Left cardiac atrium (tissue), 4 donors: ENCODE data around the gene RNF144A. TPM values are rescaled to one million over a fixed set of nuclear protein-coding genes. Genes with fewer than 3 reads are reported as not detected.

Source experiments
- ATAC-seq, 2 donors: fragments of 200-7000 bp; cut with Tn5 transposase; one replicate each; pipeline ENCODE4 v1.9.1; 2020; ENCODE audit warnings: mild to moderate bottlenecking in 2 of 2, moderate library complexity in 2 of 2
- DNase-seq: peaks from one replicate; pipeline ENCODE4 v3.0.0-alpha.2; 2020
- intact Hi-C, 2 donors: fragments of 100-400 bp; cut with DNase I; formaldehyde crosslinking; loops; one replicate each; pipeline versions ENCODE4 v1.14.1 to v1.15.1; 2022 to 2023
- total RNA-seq, 2 donors: library from RNA; stranded (reverse); fragmentation: NEBNext Ultra II Directional; extraction: Animal tissue kit (Norgen Biotek cat#: 25700); gene quantifications; one replicate each; pipeline ENCODE4 v1.2.1, GENCODE V29; 2021
- donor health status: DM: no; HTN: yes; CAD: no.
- donor health status: DM: no; HTN: yes; CAD: no; lungs with severe emphysema.
- donor health status: DM: yes; HTN: yes; CAD: no.
- donor health status: Dilated cardiomyopathy.

The RNF144A gene
- total RNA-seq, 2 donors from 2014 or later: 4.4 to 10.4 TPM

DNA sequence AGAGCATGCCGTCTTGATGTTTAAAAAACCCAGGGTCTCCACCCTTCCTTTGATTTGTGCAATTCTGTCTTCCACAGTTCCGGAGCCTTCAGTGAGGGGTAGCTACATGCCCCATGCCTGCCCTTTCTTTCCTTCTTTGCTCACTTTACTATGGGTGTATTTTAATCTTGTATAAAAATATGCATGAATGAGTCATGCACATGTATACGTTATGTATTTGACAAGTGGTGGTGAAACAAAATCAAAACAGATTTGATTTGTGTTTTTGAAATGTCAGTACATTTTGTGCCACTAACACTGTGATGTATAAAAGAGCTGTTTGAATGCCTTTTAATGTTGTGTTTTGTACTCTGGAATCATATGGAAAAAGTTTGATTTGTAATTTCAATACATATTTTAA lies 126.5 kb downstream of the RNF144A start:
- ATAC-seq: no peak
- intact Hi-C loops: loop anchor here (2.0 to 5.0 kb wide), 2 partner anchors 146 to 147 kb away; no protein-coding TSS in a partner anchor
- DNase-seq: no peak

DNA sequence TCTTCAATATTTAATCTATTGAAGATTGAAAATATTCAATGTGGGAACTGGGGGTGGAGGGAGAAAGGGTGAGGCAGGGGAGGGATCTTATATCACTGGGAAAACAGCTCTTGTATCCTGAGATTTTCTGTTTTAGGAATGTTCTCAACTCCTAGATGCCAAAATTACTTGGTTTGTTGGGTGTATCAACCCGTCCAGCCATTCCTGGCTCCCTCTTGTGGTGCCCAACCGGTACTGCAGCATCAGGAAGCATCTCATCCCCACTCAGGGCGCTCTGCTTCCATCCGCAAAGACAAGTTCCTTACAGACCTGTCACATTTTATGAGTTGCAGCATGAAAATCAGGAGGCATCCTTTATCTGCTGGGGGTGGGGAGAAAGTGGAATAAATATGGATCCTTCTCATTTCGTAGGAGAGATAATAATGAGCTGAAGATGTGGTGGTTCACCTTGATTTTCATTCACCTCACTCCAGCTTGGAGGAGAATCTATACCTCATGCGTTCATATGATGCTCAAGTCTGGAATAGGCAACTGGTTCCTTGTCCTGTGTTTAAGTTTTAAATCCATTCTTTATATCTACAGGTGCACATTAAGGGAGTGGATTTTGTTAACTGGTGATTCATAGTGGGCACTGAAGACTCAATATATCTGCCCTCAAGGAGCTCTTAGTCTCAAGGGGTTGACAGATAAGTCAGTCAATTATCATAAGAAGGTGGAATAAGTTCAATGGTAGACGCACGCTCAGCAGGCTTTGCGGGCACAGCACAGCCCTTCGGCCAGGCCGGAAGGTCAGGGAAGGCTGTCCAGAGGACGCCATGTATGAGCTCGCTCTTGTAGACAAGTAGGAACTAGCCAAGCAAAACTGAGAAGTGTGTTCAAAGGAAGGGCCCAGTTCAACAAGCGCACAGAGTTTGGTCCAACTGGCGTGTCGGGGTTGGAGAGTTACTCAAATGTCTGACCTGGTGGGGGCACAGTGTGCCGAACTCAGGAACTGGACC lies 127.3 kb downstream of the RNF144A start:
- ATAC-seq (peak; percentile 82 to 83), DNase-seq (peak; percentile 75)
- intact Hi-C loops: loop anchor here (2.0 to 5.0 kb wide), 2 partner anchors 147 to 148 kb away; no protein-coding TSS in a partner anchor

DNA sequence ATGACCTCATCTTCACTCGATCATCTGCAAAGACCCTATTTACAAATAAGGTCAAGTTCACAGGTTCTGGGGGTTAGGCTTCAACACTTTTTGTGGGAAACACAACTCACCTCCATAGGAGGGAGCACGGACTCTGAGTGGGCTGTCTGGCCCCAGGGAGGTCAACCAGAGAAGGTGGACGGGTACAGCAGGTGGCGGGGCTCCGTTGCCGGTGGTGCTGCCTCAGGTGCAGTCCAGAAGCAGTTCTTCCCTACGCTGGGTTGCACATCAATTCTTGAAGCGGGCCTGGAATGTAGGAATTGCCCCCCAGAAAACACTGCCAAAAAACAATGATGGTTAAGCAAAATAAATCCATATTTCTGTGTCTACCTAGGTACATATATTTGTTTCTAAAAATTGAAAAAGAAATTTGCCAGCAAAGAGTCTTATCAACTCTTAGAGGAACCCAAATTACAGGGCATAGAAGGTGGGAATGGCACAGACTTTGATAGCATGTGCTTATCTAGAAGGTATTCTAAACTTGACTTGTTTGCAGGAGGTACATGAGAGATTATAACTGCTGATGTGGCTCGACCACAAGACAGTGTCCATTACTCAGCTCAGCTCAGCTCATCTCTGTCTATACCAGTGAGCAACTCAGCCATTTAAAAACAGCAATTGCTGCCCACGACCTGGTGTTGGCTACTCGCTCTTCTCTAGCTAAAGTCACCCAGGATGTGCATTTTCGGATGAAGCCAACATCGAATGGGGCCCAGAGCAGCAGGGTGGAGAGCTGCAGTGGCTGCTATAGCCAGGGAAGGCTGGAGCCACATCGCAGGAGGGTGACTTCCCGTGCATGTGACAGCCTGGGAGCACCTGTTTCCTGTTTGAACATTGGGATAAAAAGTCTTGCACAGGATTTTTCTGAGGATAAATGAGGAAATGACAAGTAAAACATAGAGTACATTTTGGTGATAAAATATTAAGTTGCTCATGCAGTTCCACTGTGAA lies 128.7 kb downstream of the RNF144A start:
- DNase-seq (no peak), ATAC-seq (no peak)
- intact Hi-C loops: loop anchor here in 1 of 2 donors (2.0 kb wide), 1 partner anchor 149 kb away; no protein-coding TSS in a partner anchor

DNA sequence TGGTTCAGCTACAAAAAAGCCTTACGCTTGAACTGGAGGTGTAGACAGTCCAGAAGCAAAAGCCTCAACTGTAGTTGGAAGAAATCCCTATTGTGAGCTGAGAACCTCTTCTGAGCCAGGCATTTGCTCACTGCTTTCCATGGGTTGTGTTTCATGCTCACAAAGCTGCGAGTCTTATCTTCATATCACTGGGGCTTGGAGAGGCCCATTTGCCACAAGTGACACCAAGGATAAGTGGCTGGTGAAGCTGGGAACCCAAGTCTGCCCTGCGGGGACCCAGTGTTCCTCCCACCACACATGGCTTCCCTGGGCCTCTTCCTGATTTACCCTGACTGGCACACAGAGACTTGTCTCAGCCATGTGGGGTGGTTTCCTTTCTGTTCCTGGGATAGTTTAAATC lies 130.4 kb downstream of the RNF144A start:
- DNase-seq (no peak), ATAC-seq (no peak)
- intact Hi-C loops: no loop called here

DNA sequence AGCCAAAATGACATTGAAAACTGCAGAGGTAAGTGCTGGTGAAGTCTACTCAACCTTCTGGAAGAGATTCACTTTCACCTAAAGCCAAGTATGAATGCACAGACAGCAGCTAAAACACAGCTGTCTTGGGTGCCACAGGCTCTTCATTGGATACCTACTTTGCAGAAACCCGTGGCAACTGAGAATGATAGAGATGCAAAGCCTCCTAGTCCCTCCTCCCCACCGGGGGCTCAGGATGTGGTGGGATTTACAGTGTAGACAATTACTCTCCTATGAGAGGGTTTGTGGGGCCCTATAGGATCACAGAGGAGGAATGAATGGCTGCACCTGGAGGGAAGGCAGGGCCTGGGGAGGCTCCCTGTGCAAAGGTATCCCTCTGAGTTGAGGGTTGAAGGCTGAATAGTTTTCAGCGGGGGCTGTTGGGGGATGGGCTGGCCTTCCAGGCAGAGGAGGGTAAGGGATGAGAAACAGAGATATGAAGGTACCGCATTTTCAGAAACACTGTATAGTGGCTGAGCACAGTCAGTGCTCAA lies 131.6 kb downstream of the RNF144A start:
- no peak for ATAC-seq
- intact Hi-C loops: no loop called here
- DNase-seq: no peak

DNA sequence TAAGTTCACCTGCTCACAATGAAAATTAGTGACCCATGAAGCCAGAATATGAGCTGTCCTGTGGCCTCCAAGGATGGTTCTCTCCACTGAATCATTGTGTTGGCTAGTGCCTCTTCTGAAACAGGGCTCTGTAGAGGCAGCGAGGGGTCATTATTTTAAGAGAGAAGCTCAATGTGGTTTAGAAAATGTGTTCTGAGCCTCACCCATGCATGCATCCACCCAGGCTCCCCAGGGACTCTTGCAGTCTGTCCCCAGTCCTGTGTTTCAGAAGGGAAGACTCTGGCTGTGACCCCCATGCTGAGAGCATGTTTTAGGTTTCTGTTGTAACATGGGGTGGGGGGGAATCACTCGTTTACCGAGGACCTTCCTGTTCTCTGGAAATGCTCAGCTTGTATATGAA lies 135.2 kb downstream of the RNF144A start:
- no peak for ATAC-seq
- intact Hi-C loops: no loop called here
- DNase-seq: no peak

DNA sequence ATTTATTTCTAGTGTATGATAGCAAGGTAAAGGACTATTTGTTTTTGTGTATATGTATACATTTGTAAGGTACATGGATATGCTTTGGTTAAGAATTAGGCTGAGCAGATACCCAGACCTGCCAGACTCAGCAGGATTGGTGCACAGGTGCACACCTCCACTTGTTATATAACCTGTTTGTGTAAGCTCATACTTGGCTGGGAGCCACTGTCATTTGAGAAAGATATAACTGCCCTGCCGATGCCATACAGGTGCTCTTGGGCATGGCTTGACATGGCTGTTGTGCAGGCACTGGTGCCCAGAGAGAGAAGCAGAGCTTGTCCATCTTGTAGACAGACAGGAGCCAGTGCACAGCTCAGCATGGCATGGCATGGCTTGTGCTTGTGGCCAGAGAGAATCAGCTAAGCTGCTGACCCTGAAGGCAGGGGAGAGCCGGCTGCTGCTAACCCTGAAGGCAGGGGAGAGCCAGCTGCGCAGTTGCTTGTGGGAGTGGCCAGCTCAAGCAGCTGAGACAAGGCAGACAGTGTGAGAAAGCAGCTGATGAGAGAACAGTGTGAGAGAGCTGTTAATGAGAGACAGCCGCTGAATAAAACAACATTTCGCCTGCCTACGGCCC lies 136.5 kb downstream of the RNF144A start:
- peak in 1 of 2 donors; percentile 77 for ATAC-seq
- intact Hi-C loops: no loop called here
- DNase-seq: no peak

DNA sequence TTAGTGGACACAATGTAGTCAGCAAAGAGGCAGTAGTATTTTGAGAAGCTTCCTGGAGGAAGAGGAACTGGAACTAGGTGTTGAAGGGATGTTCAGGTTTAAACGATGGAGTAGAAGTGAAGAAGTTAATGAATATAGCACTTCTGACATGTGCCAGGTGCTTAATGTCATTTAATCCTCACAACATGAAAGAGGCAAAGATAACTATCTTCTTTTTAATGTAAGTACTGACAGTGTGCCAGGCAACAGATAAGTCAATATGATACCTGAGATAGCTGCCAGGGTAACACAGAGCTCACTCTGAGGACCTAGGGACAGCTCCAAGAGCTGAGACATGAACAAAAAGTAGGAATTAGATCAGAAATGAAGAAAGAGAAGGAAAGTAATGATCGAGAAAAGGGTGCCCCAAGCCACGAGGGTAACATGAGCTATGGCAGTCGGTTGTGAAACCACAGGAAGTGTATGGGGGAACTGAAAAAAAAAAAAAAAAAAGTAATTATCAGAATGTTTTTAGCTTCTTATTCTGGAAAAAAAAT lies 140.7 kb downstream of the RNF144A start:
- intact Hi-C loops: no loop called here
- ATAC-seq (no peak), DNase-seq (no peak)

DNA sequence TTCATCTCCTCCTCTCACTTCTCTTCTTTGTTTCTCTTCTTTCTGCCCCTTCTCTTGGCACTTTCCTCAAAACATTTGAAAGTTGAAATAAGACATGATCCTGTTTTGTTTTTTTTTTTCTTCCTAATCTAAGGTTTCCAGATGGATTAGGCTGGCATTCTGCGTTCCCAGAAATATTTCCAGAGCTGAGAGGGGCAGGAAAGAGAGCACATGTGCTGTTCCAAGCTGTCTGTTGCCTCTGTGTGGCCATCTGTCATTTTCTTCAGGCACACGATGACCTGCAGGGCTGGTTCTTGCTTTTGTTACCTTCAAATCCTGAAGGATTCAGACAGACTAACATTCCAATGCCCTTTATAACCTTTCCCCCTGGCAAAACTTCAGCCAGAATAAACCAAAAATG lies 142.9 kb downstream of the RNF144A start:
- intact Hi-C loops: no loop called here
- no peak for ATAC-seq
- no peak for DNase-seq

DNA sequence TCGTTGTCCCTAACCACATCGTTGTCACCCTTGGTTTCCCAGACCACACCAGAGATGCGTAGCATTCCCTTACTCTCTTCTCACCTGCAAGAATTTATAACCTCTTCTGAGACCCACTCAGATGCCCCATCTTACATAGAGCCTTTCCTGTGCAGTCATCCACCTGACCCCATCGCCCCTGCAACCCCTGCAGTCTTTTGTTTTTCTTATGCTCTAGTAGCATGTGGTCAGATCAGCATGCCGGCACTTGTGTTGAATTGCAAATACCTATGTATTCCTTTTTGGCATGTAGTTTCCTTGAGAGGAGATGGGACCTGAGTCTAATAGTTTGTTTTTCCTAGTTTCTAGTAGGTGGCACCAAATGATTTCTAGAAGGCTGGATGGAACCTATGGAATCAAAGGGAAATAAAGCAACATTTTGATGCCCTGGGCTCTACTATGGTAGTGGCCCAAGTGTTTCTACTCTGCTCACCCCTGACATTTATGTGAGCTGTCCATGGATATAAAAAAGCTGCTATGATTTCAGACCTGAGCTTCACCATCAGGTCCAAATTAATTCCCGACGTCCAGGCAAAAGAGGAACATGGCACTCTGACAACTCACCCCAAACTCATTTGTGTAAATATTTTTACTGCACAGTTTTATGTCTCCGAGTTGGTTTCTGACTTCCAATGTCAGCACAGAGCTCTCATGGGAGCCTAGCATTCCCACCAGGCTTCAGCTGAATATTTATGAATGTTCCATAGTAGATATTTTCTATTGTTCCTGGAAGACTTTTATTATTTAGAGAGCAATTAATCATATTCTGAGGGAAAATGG lies 143.6 kb downstream of the RNF144A start:
- DNase-seq (no peak), ATAC-seq (peak in 1 of 2 donors; percentile 44)
- intact Hi-C loops: no loop called here

DNA sequence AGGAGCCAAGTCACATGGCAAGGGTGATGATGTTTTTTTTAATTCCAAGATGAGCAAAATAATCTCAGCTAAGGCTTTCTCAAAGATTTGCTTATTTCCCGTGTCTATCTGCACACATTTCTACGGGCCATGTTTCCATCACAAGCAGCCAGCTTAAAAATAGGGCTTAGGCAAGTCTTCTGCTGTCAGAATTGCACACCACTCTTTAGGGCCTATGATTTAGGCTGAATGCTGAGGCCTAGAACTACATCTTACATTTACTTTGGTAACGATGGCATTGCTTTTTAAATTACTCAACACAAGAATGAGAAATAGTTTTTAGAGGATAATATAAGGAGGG lies 144.2 kb downstream of the RNF144A start:
- intact Hi-C loops: no loop called here
- no peak for DNase-seq
- ATAC-seq: peak in 1 of 2 donors; percentile 30

DNA sequence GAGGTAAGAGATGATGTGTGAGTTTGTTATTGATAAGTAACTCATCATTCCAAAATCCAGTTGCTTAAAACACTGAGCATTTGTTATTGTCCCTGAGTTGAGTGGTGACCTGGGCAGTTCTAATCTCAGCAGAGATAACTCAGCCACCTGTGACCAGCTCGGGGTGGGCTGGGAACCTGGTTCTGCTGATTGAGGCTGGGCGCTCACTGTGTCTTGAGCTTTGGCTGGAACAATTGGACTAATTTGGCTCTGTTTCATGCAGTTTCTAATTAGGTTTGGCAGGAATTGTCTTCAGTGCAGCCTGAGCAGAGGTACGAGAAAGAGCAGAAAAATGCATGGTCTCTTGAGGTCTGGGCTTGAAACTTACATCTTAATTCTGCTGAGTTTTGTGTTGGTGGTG lies 144.7 kb downstream of the RNF144A start:
- intact Hi-C loops: no loop called here
- DNase-seq (no peak), ATAC-seq (no peak)

DNA sequence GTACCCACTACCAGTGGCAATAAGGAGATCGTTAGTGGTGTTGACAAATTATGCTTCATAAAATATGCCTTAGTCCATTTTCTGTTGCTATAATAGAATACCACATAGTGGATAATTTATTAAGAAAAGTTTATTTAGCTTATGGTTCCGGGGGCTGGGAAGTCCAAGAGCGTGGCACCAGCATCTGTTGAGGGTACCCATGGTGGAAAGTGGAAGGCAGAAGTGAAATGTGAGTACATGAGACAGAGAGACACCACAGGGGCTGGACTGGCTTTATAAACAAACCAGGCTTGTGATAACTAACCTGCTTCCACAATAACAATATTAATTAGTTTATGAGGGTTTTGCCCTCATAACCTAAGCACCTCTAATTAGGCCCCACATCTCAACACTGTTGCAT lies 146.6 kb downstream of the RNF144A start:
- no peak for ATAC-seq
- intact Hi-C loops: no loop called here
- DNase-seq: no peak

DNA sequence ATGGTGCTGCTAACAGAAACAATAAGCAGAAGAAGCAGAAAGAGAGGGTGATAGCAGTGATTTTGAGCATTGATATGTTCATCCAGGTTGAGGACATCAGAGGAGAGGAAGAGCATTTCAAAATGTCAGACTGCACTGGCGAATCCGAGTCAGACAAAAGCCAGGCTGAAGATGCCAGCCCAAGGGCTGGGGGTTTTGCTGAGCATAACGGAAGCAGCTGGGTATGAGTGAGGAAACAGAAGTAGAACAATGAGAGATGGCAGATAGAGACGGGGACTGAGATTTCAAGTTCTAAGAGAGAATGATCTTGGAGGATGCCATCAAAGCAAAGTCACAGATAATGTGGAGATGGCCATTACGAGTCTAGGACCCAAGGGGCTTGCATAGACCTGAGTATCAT lies 151.2 kb downstream of the RNF144A start:
- no peak for DNase-seq
- intact Hi-C loops: no loop called here

DNA sequence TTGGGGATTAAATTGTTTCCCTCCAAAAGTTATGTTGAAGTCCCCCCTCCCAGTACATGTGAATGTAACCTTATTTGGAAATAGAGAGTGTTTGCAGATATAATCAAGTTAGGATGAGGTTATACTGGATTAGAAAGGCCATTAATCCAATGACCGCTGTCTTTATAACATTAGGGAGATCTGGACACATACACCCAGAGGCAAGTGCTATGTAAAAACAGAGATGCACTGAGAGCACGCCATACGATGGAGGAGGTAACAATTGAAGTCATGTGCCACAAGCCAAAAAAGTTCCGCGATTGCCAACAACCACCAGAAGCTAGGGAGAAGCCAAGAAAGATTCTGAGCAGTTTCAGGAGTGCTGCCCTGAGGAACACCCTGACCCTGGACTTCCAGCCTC lies 153.3 kb downstream of the RNF144A start:
- no peak for ATAC-seq
- intact Hi-C loops: no loop called here
- no peak for DNase-seq

More for the DNA sequence above, 151.2 kb downstream of the RNF144A start:
- no peak for ATAC-seq

DNA sequence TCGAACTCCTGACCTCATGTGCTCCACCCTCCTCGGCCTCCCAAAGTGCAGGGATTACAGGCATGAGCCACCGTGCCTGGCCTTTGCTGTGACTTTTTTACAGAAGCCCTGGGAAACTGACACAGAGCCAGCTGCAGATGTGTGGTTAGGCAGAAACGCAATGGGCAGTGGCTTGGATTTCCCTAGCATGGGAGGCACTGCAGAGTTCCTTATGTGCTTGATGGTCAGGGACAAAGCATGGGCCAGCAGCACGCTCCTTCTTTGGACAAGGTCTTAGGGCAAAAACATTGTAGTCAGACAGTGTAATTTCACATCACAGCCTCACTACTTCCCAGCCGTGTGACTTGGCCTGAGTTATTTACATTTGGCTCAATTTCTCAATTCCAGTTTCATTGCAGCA lies 153.9 kb downstream of the RNF144A start:
- DNase-seq (no peak), ATAC-seq (no peak)
- intact Hi-C loops: no loop called here

DNA sequence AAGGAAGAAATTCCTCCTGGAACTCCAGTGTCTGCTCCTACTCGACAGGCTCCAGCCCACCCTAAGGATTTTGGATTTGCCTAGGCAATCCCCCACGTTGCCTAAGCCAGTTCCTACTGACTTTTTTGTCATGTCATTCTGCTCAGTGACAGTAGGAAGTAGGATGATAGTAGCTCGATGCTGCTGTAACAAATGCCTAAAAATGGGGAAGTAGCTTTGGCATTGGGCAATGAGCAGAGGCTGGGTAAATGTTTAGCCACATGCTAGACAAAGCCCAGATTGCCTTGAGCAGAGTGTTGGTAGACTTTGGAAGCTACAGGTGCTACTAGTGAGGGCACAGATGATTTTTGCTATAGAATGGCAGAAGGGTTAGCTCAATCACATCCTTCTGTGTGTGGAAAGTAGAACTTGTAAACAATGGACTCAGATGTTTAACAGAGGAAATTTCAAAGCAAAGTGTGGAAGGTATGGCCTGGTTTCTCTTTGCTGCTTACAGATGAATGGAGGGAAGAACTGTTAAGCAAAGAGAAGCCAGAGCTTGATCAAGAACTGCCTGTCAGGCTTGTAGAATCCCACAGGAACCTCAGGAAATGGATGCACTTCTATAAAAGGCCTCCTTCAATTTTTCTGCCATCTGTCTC lies 154.8 kb downstream of the RNF144A start:
- intact Hi-C loops: no loop called here
- peak in 1 of 2 donors; percentile 47 for ATAC-seq

More for the DNA sequence above, 154.8 kb downstream of the RNF144A start:
- no peak for DNase-seq
